NK-92 (cell line): ENCODE results near the gene COL19A1.

Experiments used
- DNase-seq: peaks from one replicate; lab custom pipeline; 2025; ENCODE audit not compliant: unreplicated experiment; lab: John Stamatoyannopoulos, UW

The COL19A1 gene

GRCh38 chr6:70164556-70164955, 298.2 kb downstream of the COL19A1 start:
- DNase-seq, result no peak

- no peak for DNase-seq
Measured at GRCh38 chr6:70166088-70166958, 300.0 kb downstream of the COL19A1 start.

GRCh38 chr6:70168681-70169377, 302.5 kb downstream of the COL19A1 start:
- no peak for DNase-seq

GRCh38 chr6:70171236-70171635, 304.9 kb downstream of the COL19A1 start:
- DNase-seq, result no peak

GRCh38 chr6:70172252-70172651, 305.9 kb downstream of the COL19A1 start:
- no peak for DNase-seq

- no peak for DNase-seq
Measured at GRCh38 chr6:70175770-70176169, 309.4 kb downstream of the COL19A1 start.

- DNase-seq, result no peak
Measured at GRCh38 chr6:70176842-70177550, 310.6 kb downstream of the COL19A1 start.

- DNase-seq, result no peak
Measured at GRCh38 chr6:70180183-70180900, 314.0 kb downstream of the COL19A1 start.

GRCh38 chr6:70180901-70181599, 314.7 kb downstream of the COL19A1 start:
- DNase-seq, result no peak

- no peak for DNase-seq
Measured at GRCh38 chr6:70183538-70183937, 317.2 kb downstream of the COL19A1 start.

- DNase-seq, result no peak
Measured at GRCh38 chr6:70184723-70185122, 318.4 kb downstream of the COL19A1 start.

GRCh38 chr6:70186461-70186860, 320.1 kb downstream of the COL19A1 start:
- DNase-seq, result no peak

- DNase-seq, result no peak
Measured at GRCh38 chr6:70188202-70188601, 321.8 kb downstream of the COL19A1 start.

- DNase-seq, result no peak
Measured at GRCh38 chr6:70194421-70194820, 328.1 kb downstream of the COL19A1 start.

GRCh38 chr6:70196531-70196930, 330.2 kb downstream of the COL19A1 start:
- DNase-seq, result no peak

- DNase-seq, result no peak
Measured at GRCh38 chr6:70198785-70199184, 332.4 kb downstream of the COL19A1 start.

GRCh38 chr6:70208235-70208790, 342.0 kb downstream of the COL19A1 start:
- DNase-seq, result no peak

- DNase-seq, result no peak
Measured at GRCh38 chr6:70210462-70210861, 344.1 kb downstream of the COL19A1 start.

GRCh38 chr6:70215460-70216108, 349.2 kb downstream of the COL19A1 start:
- no peak for DNase-seq

GRCh38 chr6:70216767-70217166, 350.4 kb downstream of the COL19A1 start:
- no peak for DNase-seq
